Endothelial cell (in vitro differentiated cells): ENCODE measurements around the gene SNX5. TPM values are rescaled to one million over a fixed set of nuclear protein-coding genes. Genes with fewer than 3 reads are reported as not detected.
A peak's percentile ranks its signal among the peaks of the same experiment; 100 is the strongest.

Source experiments
- DNase-seq: peaks from one replicate; pipeline ENCODE4 v3.0.0; 2021; ENCODE audit warnings: low spot score
- H3K27ac Mint-ChIP-seq: one replicate; pipeline ENCODE4 v1.8.0; 2021; ENCODE audit warnings: mixed read lengths, inconsistent platforms; ENCODE audit not compliant: unreplicated experiment
- H3K27me3 Mint-ChIP-seq: one replicate; pipeline ENCODE4 v1.8.0; 2021; ENCODE audit warnings: mild to moderate bottlenecking, moderate library complexity, mixed read lengths, inconsistent platforms; ENCODE audit not compliant: unreplicated experiment
- H3K36me3 Mint-ChIP-seq: one replicate; pipeline ENCODE4 v1.8.0; 2021; ENCODE audit warnings: mild to moderate bottlenecking, low read depth, mixed read lengths, inconsistent platforms; ENCODE audit not compliant: unreplicated experiment
- H3K4me1 Mint-ChIP-seq: one replicate; pipeline ENCODE4 v1.8.0; 2021; ENCODE audit warnings: mild to moderate bottlenecking, mixed read lengths, inconsistent platforms; ENCODE audit not compliant: unreplicated experiment
- H3K4me3 Mint-ChIP-seq: one replicate; pipeline ENCODE4 v1.8.0; 2021; ENCODE audit warnings: mild to moderate bottlenecking, mixed read lengths, inconsistent platforms; ENCODE audit not compliant: unreplicated experiment
- H3K9me3 Mint-ChIP-seq: one replicate; pipeline ENCODE4 v1.8.0; 2021; ENCODE audit warnings: mixed read lengths, inconsistent platforms; ENCODE audit not compliant: unreplicated experiment
- total RNA-seq: library from RNA; stranded (reverse); fragmentation: NEBNext Ultra II Directional; extraction: Animal tissue kit (Norgen Biotek cat#: 25700); gene quantifications from one replicate; pipeline ENCODE4 v1.2.1, GENCODE V29; 2021; ENCODE audit not compliant: unreplicated experiment
- TF ChIP-seq, protein P1 (sequence below): fragments of 200-600 bp; sonication (generic); IDR thresholded peaks from one replicate; pipeline ENCODE4 v1.5.0; 2021; ENCODE audit warnings: antibody characterized with exemption; ENCODE audit not compliant: unreplicated experiment

Gene SNX5
- total RNA-seq, 1 donor from 2014 or later: 61.7 TPM

DNA sequence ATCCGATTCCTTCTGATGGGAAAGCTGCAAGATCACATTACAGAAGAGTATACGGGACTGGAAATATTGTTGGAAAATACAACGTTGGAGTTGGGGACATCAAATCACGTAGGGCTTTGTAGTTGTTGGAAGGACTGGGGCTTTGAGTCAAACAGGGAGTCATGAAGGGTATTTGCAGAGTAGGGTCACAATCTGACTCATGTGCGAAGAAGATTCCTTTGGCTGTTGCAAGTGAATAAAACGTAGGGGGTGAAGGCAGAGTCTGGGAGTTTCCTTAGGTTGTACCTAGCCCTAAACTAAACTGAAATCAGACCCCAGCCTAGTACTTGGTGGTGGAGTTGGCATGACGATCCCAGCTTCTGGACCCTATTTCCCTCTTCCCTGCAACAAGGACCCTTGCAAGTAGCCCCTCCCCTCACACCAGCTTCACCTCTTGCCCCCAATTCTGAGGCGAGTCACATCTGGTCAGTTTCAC, 32.3 kb downstream of the SNX5 start:
- TF ChIP-seq, protein P1, sequence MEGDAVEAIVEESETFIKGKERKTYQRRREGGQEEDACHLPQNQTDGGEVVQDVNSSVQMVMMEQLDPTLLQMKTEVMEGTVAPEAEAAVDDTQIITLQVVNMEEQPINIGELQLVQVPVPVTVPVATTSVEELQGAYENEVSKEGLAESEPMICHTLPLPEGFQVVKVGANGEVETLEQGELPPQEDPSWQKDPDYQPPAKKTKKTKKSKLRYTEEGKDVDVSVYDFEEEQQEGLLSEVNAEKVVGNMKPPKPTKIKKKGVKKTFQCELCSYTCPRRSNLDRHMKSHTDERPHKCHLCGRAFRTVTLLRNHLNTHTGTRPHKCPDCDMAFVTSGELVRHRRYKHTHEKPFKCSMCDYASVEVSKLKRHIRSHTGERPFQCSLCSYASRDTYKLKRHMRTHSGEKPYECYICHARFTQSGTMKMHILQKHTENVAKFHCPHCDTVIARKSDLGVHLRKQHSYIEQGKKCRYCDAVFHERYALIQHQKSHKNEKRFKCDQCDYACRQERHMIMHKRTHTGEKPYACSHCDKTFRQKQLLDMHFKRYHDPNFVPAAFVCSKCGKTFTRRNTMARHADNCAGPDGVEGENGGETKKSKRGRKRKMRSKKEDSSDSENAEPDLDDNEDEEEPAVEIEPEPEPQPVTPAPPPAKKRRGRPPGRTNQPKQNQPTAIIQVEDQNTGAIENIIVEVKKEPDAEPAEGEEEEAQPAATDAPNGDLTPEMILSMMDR: no peak
- Mint-ChIP-seq H3K27me3 (peaks cover 6% of the 10 kb centered on the region), H3K27ac (peak overlapping the region; percentile 57), H3K9me3 (no peaks in the 10 kb centered on the region), H3K36me3 (peaks cover 7% of the 10 kb centered on the region), H3K4me3 (no peak overlapping the region), H3K4me1 (peaks cover 24% of the 10 kb centered on the region)
- DNase-seq: no peak

DNA sequence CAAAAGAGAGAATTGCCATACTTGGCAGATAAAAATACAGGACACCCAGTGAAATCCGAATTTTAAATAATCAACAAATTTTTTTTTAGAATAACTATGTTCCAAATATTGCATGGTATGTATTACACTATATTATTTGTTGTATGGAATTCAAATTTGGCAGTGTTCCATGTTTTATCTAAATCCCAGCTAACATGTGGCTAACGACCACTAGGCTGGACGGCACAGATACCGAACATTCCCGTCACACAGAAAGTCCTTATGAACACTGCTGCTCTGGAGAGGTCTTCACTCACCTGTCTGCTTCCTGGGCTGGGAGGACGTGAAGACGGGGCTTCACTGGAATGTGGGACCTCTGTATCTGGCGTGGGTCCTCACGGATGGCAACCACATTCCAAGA, 32.8 kb downstream of the SNX5 start:
- Mint-ChIP-seq H3K4me3 (no peak overlapping the region), H3K4me1 (peaks cover 24% of the 10 kb centered on the region), H3K27me3 (peaks cover 6% of the 10 kb centered on the region), H3K9me3 (no peaks in the 10 kb centered on the region), H3K27ac (no peak overlapping the region), H3K36me3 (peaks cover 5% of the 10 kb centered on the region)
- TF ChIP-seq, protein P1: no peak
- DNase-seq: no peak

DNA sequence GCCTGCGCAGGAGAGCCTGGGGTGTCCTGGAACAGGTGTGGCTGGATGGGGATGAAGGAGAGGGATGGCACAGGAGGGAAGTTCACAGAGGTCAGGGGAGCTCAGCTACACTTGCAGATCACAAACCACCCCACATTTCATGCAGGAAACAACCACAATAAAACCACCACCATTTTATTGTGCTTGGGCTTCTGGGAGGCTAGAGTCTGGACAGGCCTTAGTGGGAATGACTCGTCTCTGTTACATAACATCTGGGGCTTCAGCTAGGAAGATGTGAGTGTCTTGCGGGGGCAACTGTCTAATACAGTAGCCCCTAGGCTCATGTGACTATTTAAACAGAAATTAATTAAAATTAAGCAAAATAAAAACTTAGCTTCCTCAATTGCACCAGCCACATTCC, 33.4 kb downstream of the SNX5 start:
- no peak overlapping the region for H3K4me3 Mint-ChIP-seq
- H3K36me3 Mint-ChIP-seq: no peaks in the 10 kb centered on the region
- H3K27ac Mint-ChIP-seq: no peak overlapping the region
- DNase-seq: no peak
- peaks cover 24% of the 10 kb centered on the region for H3K4me1 Mint-ChIP-seq
- no peaks in the 10 kb centered on the region for H3K9me3 Mint-ChIP-seq
- TF ChIP-seq, protein P1: no peak
- H3K27me3 Mint-ChIP-seq: peaks cover 7% of the 10 kb centered on the region

DNA sequence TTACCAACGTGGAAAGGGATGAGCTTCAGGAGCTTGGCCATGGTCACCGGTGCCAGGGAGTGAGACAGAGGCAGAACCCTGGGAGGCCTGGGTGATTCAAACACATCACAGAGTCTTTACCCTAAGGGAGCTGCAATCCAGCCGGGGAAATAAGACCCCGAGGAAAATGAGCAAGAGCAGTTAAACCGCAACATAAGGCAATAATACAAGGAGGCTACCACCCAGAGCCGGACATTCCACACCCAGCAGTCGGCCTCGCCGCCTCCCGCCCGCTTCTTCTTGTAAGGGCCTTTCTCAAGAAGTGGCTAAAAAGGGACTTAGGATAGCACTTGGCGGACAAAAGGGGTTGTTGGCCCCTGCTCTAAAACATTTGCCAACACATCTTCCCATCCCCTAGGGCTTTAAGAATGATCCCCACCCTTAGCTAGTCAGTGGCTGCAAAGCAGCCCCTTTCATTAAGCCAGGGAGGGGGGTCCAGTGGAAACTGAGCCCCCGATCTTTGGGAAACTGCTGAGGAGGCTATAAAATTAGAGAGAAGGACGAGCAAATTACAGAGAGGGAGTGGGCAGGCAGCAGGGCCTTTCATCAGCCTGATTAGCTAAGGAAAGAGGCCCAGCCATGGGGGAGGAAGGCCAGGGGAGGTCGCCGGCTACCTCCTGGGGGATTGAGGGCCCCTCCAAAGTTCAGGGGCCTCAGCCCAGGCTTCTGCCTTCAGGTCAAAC, 34.3 kb downstream of the SNX5 start:
- no peaks in the 10 kb centered on the region for H3K9me3 Mint-ChIP-seq
- H3K4me3 Mint-ChIP-seq: no peak overlapping the region
- TF ChIP-seq, protein P1: no peak
- peaks cover 22% of the 10 kb centered on the region for H3K4me1 Mint-ChIP-seq
- DNase-seq: no peak
- H3K36me3 Mint-ChIP-seq: no peaks in the 10 kb centered on the region
- H3K27ac Mint-ChIP-seq: no peak overlapping the region
- peaks cover 9% of the 10 kb centered on the region for H3K27me3 Mint-ChIP-seq

DNA sequence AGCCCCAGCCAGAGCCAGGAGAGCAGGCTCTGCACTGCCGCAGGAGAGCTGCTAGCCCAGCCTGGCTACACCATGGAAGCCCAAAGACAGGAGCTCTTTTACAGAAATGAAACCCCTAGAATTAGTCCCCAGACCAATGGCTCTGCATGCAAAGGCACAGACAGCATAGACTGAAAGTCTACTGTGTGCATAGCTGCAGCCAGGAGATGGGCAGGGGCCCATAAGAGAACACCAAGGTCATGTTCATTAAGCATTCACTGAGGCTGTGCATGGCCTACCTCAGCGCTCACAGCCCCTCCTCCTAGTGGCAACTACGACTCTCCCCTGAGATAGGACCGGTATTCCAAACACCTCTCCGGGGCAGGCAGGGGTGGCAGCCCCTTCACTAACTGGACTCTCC, 34.9 kb downstream of the SNX5 start:
- Mint-ChIP-seq H3K36me3 (no peaks in the 10 kb centered on the region), H3K4me3 (no peak overlapping the region), H3K27me3 (peaks cover 9% of the 10 kb centered on the region), H3K9me3 (no peaks in the 10 kb centered on the region), H3K4me1 (peaks cover 19% of the 10 kb centered on the region), H3K27ac (no peak overlapping the region)
- TF ChIP-seq, protein P1: no peak
- DNase-seq: no peak
